Activated CD8-positive, alpha-beta memory T cell treated with anti-CD3 and anti-CD28 coated beads, Interleukin-2, amount 50 U/mL, for 1 hour (primary cell): Measurements from ENCODE around the gene TSPAN17.
"Not testable (repeated sequence)": the region's sequence is repeated elsewhere in the genome, so short reads cannot be mapped to it uniquely, and the experiment has no call there.

Source experiments
- DNase-seq: peaks from one replicate; pipeline ENCODE4 v3.0.0-alpha.2; 2020; ENCODE audit errors: extremely low read depth

TSPAN17 gene

DNA sequence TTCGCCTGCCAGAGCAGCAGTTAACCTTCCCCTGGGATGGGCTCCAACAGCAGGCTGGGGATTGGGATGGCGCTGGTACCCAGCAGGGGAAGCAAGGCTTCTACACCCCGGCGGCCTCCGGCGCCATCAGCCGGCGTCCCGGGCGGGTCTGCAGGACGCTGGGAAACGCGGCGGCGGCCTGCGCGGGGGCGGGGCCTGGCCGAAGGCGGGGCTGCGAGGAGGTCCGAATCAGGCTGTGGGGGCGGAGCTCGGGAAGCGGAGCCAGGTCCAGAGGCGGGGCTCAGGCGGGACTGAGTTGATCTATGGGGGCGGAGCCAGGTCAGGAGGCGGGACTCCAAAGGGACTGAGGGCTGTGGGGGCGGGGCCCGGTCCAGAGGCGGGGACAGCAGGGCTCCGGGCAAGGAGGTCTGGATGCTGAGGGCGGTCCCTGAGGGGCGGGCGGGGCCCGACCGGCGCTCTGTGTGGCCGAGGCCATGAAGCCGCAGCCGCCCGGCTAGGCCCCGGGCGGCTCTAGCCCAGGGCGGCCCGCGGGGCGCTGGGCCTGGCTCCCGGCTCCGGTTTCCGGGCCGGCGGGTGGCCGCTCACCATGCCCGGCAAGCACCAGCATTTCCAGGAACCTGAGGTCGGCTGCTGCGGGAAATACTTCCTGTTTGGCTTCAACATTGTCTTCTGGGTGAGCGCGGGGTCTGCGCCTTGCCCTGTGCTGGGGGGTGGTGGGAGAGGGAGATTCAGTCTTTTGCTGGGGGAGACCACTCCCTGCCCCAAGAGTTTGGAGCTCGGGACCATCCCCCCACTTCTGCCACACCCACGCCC lies at the start of gene TSPAN17:
TSS of gene TSPAN17 (plus strand) at position 455 of the 813 bp plus-strand sequence. CDS start at position 587, 132 bp downstream.
- DNase-seq: peak; percentile 96

- not testable (repeated sequence) for DNase-seq
These were observed 47.4 kb upstream of the TSPAN17 start for GRCh38 chr5:176599749-176600430.

DNA sequence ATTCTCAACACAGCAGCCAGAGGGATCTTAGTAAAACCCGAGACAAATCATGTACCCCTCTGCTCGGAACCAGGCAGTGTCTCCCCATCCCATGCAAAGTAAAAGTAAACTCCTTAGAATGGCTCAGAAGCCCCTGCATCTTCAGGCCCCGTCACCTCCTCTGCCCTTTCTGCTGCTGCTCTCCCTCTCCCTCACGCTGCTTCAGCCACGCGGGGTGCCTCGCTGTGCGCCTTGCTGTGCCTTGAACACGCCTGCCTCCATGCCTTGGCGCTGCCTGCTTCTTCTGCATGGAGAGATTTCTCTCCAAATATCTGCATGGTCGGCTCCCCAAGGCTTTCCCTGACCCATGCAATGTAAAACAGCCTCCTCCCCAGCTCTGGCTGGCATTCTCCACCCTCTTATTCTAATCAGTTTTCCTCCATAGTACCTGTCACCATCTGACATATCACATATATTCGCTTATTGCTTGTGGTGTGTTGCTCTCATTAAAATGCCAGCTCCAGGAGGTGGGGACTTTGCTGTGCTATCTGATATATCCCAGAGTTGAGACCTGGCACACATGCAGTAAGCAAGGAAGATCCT lies 45.3 kb upstream of the TSPAN17 start:
- no peak for DNase-seq

DNA sequence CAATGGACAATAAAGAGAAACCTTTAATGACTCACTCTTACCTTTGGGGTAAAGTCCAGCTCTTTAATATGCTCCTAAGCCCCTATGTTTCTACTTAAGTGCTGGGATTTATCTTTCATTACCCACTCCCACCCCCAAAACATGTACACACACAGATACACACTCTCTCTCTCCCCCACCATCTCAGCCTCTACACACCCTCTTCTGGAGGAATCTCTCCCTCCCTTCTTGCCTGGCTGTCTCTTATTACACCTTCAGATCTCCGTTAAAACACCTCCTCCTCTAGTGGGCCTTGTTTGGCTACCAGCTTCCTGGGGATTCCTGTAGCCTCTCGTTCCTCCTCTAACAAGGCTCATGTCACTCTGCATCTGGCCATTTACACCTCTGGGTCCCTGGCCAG lies 44.2 kb upstream of the TSPAN17 start:
- DNase-seq: no peak

- no peak for DNase-seq
These were observed 41.3 kb upstream of the TSPAN17 start for GRCh38 chr5:176606032-176606431.

DNA sequence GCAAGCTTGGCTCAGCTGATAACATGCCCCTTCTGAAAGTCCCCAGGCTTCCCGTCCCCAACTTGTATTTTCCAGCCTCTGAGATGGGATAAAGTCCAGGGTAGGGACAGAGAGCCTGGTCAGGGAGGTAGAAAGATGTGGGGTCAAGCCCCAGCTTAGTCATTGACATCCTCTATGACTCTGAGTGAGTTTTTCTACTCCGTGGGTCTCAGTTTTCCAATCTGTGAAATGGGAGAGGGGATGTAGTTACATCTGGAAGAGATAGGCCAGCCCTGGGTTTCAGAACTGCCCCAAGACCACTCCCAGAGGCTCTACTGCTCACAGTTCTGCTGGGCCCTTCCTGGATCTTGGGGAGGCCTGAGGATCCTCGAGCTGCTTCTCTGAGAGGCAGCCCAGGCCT lies 40.4 kb upstream of the TSPAN17 start:
- no peak for DNase-seq

GRCh38 chr5:176608142-176608705 lies 39.1 kb upstream of the TSPAN17 start:
- no peak for DNase-seq

DNA sequence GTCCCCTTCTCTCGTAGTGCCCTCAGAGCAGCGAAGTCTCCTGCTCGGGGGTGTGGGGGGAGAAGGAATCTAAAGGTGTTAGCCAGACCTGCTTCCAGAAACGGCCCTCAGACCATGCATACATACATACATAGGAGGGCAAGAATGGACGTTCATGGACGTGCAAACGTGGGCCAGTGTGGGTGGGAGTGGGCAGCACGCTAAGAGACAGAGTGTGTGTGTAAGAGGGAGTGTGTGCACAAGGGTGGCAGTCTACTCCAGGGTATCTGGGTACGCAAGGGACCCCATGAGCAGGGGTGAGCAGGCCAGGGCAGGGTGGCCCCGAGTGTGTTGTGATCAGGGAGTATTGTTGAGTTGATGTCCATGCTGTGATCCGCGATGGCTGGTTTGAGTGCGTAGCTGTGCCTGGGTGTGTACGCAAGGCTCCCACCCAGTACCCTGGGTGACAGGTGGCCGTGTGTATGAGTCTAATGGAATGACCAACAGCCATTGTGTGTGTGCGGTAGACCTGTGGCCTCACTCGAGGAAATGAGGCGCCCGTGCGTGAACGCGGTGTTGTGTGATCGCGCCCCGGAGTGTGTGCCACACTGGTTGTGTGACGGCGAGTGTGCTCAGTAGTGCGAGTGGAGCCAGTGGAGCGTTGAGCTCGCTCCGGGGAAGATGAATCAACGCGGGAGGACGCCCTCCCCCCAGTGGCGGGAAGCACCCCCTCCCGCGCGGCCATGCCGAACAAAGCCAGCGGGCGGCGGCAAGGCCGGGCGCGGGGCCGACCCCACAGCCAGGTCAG lies 38.2 kb upstream of the TSPAN17 start:
- DNase-seq: no peak

DNA sequence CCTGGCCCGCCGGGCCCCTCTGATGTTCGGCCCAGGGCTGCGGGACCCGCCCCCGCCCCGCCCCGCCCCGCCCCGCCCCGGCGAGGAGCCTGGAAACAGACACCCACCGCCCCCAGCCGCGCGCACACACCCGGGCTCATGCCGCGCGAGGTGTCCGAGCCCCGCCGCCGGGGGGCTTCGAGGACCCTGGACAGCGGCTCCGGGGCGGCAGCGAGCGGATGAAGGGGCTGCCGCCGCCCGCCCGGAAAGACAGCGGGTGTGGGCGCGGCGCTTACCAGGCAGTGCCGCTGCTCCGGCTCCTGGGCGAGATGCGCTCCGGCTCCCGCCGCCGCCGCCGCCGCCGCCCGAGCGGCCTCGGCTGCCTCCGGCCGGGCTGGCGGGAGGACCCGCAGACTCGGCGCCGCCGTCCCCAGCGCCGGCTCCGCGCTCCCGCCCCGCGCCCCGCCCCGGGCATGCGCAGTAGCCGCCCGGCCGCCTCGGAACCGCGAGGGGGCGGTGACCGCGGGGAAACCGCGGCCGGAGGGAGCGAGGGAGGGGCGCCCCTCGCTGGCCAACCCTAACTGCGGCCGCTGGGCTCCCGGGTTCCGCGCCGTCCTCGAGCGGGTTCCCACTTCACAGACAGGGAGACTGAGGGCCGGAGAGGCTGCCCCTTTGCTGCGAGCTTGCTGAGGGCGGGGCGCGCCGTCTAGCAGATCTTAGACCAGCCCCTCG lies 37.4 kb upstream of the TSPAN17 start, which contains the start of gene GPRIN1:
TSS of gene GPRIN1 (minus strand) at position 433 of the 711 bp plus-strand sequence. CDS start 10,322 bp downstream, outside the sequence.
- DNase-seq: no peak

DNA sequence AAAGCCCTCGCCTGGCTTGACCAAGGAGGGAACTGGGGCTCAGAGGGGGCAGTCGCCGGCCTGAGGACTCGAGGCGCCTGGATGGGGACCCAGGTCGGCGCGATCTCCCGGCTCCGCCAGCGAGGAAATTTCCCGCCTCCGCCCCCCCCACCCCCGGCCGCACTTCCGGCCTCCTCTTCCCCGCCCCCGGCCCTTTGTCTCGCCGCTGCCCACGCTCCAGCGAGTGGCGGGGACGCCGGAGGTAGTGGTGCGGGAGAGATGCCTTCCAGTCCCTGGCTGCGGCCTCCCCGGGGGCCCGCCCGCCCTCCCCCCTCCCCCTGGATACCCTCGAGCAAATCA lies 36.9 kb upstream of the TSPAN17 start:
- DNase-seq: no peak

GRCh38 chr5:176611435-176611834 lies 35.8 kb upstream of the TSPAN17 start:
- DNase-seq: no peak

DNA sequence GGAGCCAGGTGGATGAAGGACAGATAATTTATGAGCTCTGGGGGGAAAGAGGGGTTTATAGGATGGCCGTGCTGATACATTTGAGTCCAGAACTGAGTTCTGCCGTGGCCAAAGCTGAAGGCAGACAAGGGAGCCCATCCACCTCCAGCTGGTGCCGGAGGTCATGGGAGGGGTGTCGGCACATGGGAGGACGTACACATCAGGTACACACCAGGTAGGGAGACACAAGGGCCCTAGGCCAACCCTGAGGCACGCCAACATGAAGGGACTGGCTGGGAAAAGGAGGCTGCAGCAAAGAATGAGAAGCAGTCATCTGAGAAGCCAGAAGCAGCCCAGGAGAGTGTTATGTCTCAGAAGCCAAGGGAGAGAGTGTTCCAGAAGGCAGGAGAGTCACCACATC lies 35.3 kb upstream of the TSPAN17 start:
- no peak for DNase-seq

GRCh38 chr5:176612855-176613254 lies 34.4 kb upstream of the TSPAN17 start:
- DNase-seq: no peak

DNA sequence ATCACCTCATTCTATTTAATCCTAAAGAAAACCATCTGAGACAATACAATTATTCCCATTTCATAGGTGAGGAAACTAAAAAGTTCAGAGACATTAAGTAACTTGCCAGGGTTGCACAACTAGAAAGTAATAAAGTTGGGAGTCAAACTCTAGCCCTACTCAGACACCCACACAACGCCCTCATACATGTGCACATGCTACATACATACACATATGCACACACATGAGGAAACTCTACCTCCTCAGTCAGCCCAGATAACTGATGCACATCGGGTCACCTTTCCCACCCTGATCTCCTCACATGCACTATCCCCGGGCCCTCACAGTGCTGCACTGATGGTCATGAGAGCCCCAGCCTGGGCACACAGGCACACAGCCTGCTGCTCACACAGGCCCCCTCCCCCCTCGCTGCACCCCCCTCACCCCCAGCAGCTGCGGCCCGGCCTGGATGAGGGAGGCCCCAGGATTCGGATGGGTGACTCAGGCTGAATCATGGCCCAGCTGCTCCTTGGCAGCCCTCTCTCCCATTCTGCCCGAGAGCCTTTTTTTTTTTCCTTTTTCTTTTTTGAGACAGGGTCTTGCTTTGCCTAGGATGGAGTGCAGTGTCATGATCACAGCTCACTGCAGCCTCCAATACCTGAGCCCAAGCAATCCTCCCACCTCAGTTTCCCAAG lies 32.3 kb upstream of the TSPAN17 start:
- no peak for DNase-seq

DNA sequence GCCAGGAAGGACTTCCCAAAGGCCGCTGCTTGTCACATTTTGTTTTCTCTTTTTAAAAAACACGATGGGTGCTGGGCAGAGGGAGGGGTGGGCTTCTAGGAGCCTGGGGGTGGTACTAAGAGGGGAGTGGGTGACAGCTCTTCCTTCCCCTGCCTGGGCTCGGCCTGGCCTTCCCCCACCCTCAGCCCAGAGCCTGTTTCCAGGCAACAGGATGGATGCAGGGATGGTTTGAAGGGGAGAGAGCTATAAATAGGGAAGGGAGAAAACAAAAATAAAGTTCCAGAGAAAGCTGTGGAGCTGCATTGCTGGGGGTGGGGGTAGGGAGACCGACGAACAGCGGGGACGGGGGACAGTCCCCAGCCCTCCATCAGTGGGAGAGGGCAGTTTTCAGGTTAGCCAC lies 30.8 kb upstream of the TSPAN17 start:
- DNase-seq: no peak

- no peak for DNase-seq
These were observed 28.5 kb upstream of the TSPAN17 start for GRCh38 chr5:176618783-176619182.

DNA sequence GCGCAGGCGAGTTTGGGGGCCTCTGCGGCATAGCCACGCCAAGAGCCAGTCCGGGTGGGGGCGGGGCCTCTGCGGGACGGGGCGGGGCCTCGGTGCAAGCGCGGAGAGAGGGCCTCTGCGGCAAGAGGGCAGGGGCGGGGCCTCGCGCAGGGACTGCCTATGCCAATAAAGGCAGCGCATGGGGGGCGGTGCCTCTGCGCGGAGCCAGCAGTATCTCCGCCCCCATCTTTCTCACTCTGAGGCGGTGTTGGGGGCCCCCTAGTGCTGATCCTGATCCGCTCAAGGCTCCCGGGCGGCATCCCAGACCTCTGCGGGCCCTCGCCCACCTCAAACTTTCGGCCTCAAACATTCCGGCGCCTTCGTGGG lies 28.1 kb upstream of the TSPAN17 start:
- peak; percentile 36 for DNase-seq

DNA sequence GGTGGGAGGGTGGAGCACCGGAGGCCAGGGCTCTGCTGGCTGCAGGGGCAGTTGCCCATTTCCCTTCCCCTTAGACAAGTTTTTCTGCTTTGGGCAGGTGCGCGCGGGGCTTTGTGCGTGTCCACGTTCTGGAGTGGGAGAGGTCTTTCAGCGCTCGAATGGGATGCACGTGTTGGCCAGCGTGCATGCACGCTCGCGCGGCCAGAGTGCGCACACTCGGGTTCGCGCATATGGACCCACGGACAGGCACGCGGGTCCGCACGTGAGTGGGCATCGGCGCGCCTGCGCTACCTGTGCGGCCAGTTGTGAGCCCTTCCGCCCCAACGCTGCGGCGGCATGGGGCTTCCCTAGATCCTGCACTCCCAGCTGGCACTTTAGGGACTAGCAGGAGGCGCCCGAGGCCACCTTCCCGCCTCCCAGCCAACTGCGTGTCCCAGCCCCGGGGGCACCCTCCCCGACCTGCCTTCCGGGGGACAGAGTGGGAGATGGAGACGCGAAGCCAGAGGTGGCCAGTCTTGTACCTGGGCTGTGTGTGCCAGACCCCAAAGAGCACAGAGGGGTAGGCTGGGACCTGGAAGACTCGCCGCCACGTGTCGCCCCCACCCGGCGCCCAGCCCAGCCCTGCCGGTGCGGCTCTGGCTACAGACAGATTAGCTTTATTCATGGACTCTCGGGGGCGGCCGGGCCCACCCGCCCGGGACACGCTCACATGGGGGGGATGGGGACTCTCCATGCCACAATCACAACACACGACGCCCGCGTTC lies 27.5 kb upstream of the TSPAN17 start:
- DNase-seq: no peak

- DNase-seq: no peak
These were observed 26.8 kb upstream of the TSPAN17 start for GRCh38 chr5:176620333-176620981.
